HepG2 (cell line): ENCODE measurements around the gene ZFP36L2. TPM values are rescaled to one million over a fixed set of nuclear protein-coding genes. Genes with fewer than 3 reads are reported as not detected.

Experiments
- ADNP ChIP-seq: sonication (generic); formaldehyde crosslinking; IDR thresholded peaks from 2 replicates; pipeline ENCODE4 v1.4.0; 2020; ENCODE audit warnings: missing genetic modification reagents
- ELF1 ChIP-seq: sonication (generic); formaldehyde crosslinking; IDR thresholded peaks from 2 replicates; pipeline ENCODE4 v1.4.0; 2020; ENCODE audit warnings: missing genetic modification reagents
- FOSL2 ChIP-seq: sonication (generic); formaldehyde crosslinking; IDR thresholded peaks from 2 replicates; pipeline ENCODE4 v1.4.0; 2020; ENCODE audit warnings: missing genetic modification reagents
- IRF2 ChIP-seq: IDR thresholded peaks from 2 replicates; pipeline ENCODE4 v1.6.1; 2018; ENCODE audit warnings: missing genetic modification reagents, missing compliant biosample characterization
- MXD4 ChIP-seq: IDR thresholded peaks from 2 replicates; pipeline ENCODE4 v1.6.1; 2016; ENCODE audit warnings: mild to moderate bottlenecking, missing biosample characterization, missing genetic modification reagents
- MZF1 ChIP-seq: sonication (generic); formaldehyde crosslinking; IDR thresholded peaks from 2 replicates; pipeline ENCODE4 v1.8.1; 2023; ENCODE audit warnings: mild to moderate bottlenecking, missing genetic modification reagents, borderline replicate concordance
- NR2F1 ChIP-seq, 2 experiments: fragments of 450-650 bp in 1 of 2; formaldehyde crosslinking in 1 of 2; IDR thresholded peaks; 2 replicates each; pipeline versions ENCODE4 v1.5.0 to v1.6.1; 2016 to 2020; ENCODE audit warnings: mild to moderate bottlenecking in 1 of 2, missing compliant biosample characterization in 1 of 2, missing genetic modification reagents in 1 of 2, moderate library complexity in 1 of 2
- NR3C1 ChIP-seq: sonication (generic); formaldehyde crosslinking; IDR thresholded peaks from 2 replicates; pipeline ENCODE4 v1.4.0; 2020; ENCODE audit warnings: missing genetic modification reagents
- PHF21A ChIP-seq: sonication (generic); formaldehyde crosslinking; IDR thresholded peaks from 2 replicates; pipeline ENCODE4 v1.5.0; 2020; ENCODE audit warnings: mild to moderate bottlenecking, missing genetic modification reagents
- POLR2AphosphoS2 ChIP-seq: IDR thresholded peaks from 2 replicates; pipeline ENCODE4 v1.6.1; 2011; ENCODE audit warnings: low read depth, low read length, improper control_type of control experiment
- SNAPC2 ChIP-seq: sonication (generic); formaldehyde crosslinking; IDR thresholded peaks from 2 replicates; pipeline ENCODE4 v1.8.1; 2022; ENCODE audit warnings: mild to moderate bottlenecking, missing genetic modification reagents
- SPEN ChIP-seq: sonication (generic); formaldehyde crosslinking; IDR thresholded peaks from 2 replicates; pipeline ENCODE4 v1.5.1; 2020; ENCODE audit warnings: low read depth, mild to moderate bottlenecking, missing genetic modification reagents
- TGIF2 ChIP-seq: IDR thresholded peaks from 2 replicates; pipeline ENCODE4 v1.6.1; 2016; ENCODE audit warnings: control low read depth, missing compliant biosample characterization
- YEATS4 ChIP-seq: sonication (generic); formaldehyde crosslinking; IDR thresholded peaks from 2 replicates; pipeline ENCODE4 v1.4.0; 2020; ENCODE audit warnings: missing genetic modification reagents, borderline replicate concordance
- ZNF143 ChIP-seq: sonication (generic); formaldehyde crosslinking; IDR thresholded peaks from 2 replicates; pipeline ENCODE4 v1.4.0; 2020; ENCODE audit warnings: missing genetic modification reagents
- ZNF329 ChIP-seq: sonication (generic); formaldehyde crosslinking; IDR thresholded peaks from 2 replicates; pipeline ENCODE4 v1.9.0; 2021; ENCODE audit warnings: low read depth, mild to moderate bottlenecking, missing genetic modification reagents
- ZNF510 ChIP-seq: sonication (generic); formaldehyde crosslinking; IDR thresholded peaks from 2 replicates; pipeline ENCODE4 v1.4.0; 2020; ENCODE audit warnings: low read depth, mild to moderate bottlenecking, missing genetic modification reagents
- ZNF776 ChIP-seq: sonication (generic); formaldehyde crosslinking; IDR thresholded peaks from 2 replicates; pipeline ENCODE4 v1.4.0; 2020; ENCODE audit warnings: mild to moderate bottlenecking, missing genetic modification reagents
- ZZZ3 ChIP-seq: sonication (generic); formaldehyde crosslinking; IDR thresholded peaks from 2 replicates; pipeline ENCODE4 v1.4.0; 2020; ENCODE audit warnings: missing genetic modification reagents, mild to moderate bottlenecking, borderline replicate concordance
- polyA plus RNA-seq, 8 experiments: library from polyadenylated mRNA; depleted of rRNA in 3 of 8; stranded (reverse) in 7 of 8; unstranded in 1 of 8; fragments of >200 nt; fragmentation: Illumina TruSeq in 4 of 8; extraction: Trizol in 4 of 8; gene quantifications; 2 replicates each; pipeline versions ENCODE4 v1.2.1 to v1.2.3, GENCODE V29; 2011 to 2016; ENCODE audit warnings: low read depth in 4 of 8, missing spikeins in 1 of 8, mixed read lengths in 1 of 8; ENCODE audit not compliant: insufficient read depth in 1 of 8
- total RNA-seq, 5 experiments: library from RNA; depleted of rRNA; stranded (reverse); fragments of >200 nt; fragmentation: Illumina TruSeq; extraction: Trizol; gene quantifications; 2 replicates each; pipeline ENCODE4 v1.2.3, GENCODE V29; 2016; ENCODE audit warnings: low read depth in 1 of 5
- TF ChIP-seq, protein P1 (sequence below): sonication (generic); formaldehyde crosslinking; IDR thresholded peaks from 2 replicates; pipeline ENCODE4 v1.4.0; 2020; ENCODE audit warnings: mild to moderate bottlenecking, missing genetic modification reagents
- TF ChIP-seq, protein P2 (sequence below): sonication (generic); formaldehyde crosslinking; IDR thresholded peaks from 2 replicates; pipeline ENCODE4 v1.5.0; 2020; ENCODE audit warnings: mild to moderate bottlenecking, missing genetic modification reagents, moderate library complexity
- TF ChIP-seq, protein P3 (sequence below), 2 experiments: sonication (generic) in 1 of 2; formaldehyde crosslinking in 1 of 2; IDR thresholded peaks; 2 replicates each; pipeline versions ENCODE4 v1.4.0 to v1.6.1; 2018 to 2020; ENCODE audit warnings: missing genetic modification reagents in 2 of 2, borderline replicate concordance in 1 of 2, low read depth in 1 of 2, mild to moderate bottlenecking in 1 of 2, missing biosample characterization in 1 of 2
- TF ChIP-seq, protein P4 (sequence below): sonication (generic); formaldehyde crosslinking; IDR thresholded peaks from 2 replicates; pipeline ENCODE4 v1.4.0; 2020; ENCODE audit warnings: missing genetic modification reagents, borderline replicate concordance

Gene ZFP36L2
- total and polyA plus RNA-seq, 2 of the 13 experiments (the other 11 are each of a cell fraction or from before 2014, with no cell fraction given) = 11.2 to 21.8 TPM

DNA sequence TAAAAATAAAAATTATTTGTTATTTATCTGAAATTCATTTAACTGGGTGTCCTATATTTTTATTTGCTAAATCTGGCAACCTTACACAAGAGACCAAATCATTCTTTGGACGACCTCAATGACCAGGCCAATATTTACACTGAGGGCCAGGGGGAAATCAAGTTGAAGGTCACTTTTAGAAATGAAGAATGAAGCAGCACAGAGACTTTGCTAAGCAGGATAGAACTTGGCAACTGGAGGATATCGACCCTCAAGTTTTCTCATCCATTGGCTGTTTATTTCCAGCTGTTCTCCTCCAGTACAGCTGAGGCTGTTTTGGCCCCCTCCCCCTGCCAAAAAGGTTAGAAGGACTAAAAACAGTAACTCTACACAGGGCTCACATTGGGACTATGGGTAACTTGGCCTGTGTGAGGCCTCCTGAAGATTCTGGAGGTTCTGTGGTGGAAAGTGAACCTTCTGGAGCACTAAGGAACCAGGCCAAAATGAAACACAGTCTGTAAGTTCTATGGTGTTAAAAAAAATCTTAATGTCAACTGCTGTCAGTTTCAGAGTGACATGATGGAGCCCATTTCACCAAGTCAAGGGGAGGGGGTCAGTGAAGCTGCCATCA is 32.2 kb upstream of the ZFP36L2 start (continued):
- TF ChIP-seq IRF2 (CRISPR knock-in tag) = peak; percentile 64; the same call in 1 of the 2 replicates
- peak; percentile 68 for TF ChIP-seq FOSL2 (CRISPR knock-in tag)
- TF ChIP-seq NR3C1 (CRISPR knock-in tag) = no peak
- TF ChIP-seq ADNP (CRISPR knock-in tag) = no peak
- no peak for TF ChIP-seq POLR2AphosphoS2
- TF ChIP-seq ZZZ3 (CRISPR knock-in tag) = no peak
- peak; percentile 93 to 95 for TF ChIP-seq NR2F1 (CRISPR knock-in tag; IDR thresholded peaks at IDR 0.05)
- no peak for TF ChIP-seq TGIF2 (CRISPR knock-in tag)
- TF ChIP-seq ZNF510 (CRISPR knock-in tag) = no peak
- TF ChIP-seq YEATS4 (CRISPR knock-in tag) = peak; percentile 49; the same call in 1 of the 2 replicates
- no peak for TF ChIP-seq SPEN (CRISPR knock-in tag)
- no peak for TF ChIP-seq MXD4
- no peak for TF ChIP-seq ZNF143 (CRISPR knock-in tag)
- TF ChIP-seq, protein P1, sequence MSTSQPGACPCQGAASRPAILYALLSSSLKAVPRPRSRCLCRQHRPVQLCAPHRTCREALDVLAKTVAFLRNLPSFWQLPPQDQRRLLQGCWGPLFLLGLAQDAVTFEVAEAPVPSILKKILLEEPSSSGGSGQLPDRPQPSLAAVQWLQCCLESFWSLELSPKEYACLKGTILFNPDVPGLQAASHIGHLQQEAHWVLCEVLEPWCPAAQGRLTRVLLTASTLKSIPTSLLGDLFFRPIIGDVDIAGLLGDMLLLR (CRISPR knock-in tag) = no peak
- TF ChIP-seq, protein P2, sequence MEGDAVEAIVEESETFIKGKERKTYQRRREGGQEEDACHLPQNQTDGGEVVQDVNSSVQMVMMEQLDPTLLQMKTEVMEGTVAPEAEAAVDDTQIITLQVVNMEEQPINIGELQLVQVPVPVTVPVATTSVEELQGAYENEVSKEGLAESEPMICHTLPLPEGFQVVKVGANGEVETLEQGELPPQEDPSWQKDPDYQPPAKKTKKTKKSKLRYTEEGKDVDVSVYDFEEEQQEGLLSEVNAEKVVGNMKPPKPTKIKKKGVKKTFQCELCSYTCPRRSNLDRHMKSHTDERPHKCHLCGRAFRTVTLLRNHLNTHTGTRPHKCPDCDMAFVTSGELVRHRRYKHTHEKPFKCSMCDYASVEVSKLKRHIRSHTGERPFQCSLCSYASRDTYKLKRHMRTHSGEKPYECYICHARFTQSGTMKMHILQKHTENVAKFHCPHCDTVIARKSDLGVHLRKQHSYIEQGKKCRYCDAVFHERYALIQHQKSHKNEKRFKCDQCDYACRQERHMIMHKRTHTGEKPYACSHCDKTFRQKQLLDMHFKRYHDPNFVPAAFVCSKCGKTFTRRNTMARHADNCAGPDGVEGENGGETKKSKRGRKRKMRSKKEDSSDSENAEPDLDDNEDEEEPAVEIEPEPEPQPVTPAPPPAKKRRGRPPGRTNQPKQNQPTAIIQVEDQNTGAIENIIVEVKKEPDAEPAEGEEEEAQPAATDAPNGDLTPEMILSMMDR (CRISPR knock-in tag) = no peak
- no peak for TF ChIP-seq MZF1
- TF ChIP-seq SNAPC2 (CRISPR knock-in tag) = no peak
- peak; percentile 51; the same call in 1 of the 2 replicates for TF ChIP-seq PHF21A (CRISPR knock-in tag)
- TF ChIP-seq, protein P3, sequence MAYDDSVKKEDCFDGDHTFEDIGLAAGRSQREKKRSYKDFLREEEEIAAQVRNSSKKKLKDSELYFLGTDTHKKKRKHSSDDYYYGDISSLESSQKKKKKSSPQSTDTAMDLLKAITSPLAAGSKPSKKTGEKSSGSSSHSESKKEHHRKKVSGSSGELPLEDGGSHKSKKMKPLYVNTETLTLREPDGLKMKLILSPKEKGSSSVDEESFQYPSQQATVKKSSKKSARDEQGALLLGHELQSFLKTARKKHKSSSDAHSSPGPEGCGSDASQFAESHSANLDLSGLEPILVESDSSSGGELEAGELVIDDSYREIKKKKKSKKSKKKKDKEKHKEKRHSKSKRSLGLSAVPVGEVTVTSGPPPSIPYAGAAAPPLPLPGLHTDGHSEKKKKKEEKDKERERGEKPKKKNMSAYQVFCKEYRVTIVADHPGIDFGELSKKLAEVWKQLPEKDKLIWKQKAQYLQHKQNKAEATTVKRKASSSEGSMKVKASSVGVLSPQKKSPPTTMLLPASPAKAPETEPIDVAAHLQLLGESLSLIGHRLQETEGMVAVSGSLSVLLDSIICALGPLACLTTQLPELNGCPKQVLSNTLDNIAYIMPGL (CRISPR knock-in tag; IDR thresholded peaks at IDR 0.05; ENCODE audit: borderline replicate concordance in 1 of 2, low read depth in 1 of 2) = peak in 1 of 2 experiments; percentile 34; a peak in 1 of 4 replicates
- peak; percentile 24; the same call in 1 of the 2 replicates for TF ChIP-seq ELF1 (CRISPR knock-in tag)
- TF ChIP-seq, protein P4, sequence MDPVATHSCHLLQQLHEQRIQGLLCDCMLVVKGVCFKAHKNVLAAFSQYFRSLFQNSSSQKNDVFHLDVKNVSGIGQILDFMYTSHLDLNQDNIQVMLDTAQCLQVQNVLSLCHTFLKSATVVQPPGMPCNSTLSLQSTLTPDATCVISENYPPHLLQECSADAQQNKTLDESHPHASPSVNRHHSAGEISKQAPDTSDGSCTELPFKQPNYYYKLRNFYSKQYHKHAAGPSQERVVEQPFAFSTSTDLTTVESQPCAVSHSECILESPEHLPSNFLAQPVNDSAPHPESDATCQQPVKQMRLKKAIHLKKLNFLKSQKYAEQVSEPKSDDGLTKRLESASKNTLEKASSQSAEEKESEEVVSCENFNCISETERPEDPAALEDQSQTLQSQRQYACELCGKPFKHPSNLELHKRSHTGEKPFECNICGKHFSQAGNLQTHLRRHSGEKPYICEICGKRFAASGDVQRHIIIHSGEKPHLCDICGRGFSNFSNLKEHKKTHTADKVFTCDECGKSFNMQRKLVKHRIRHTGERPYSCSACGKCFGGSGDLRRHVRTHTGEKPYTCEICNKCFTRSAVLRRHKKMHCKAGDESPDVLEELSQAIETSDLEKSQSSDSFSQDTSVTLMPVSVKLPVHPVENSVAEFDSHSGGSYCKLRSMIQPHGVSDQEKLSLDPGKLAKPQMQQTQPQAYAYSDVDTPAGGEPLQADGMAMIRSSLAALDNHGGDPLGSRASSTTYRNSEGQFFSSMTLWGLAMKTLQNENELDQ (CRISPR knock-in tag) = no peak
- TF ChIP-seq ZNF329 = no peak
- TF ChIP-seq ZNF776 = no peak
